WTC11 (cell line): ENCODE results near the gene IGSF11. TPM values are rescaled to one million over a fixed set of nuclear protein-coding genes. Genes with fewer than 3 reads are reported as not detected.

ENCODE experiments used
- ATAC-seq: fragments of 200-7000 bp; cut with Tn5 transposase; 2 replicates; pipeline ENCODE4 v1.10.0; 2021; ENCODE audit warnings: mild to moderate bottlenecking, moderate library complexity
- CTCF ChIA-PET: fragments of 300-600 bp; sonication (Branson Sonifier 250); formaldehyde crosslinking; loops from one replicate; lab custom pipeline; 2021; ENCODE audit warnings: antibody characterized with exemption; lab: Charles Lee
- POLR2A ChIA-PET: fragments of 350-600 bp; sonication (Branson Sonifier 250); formaldehyde crosslinking; loops from one replicate; lab custom pipeline; 2021; ENCODE audit warnings: antibody characterized with exemption; lab: Charles Lee
- DNase-seq: peaks from one replicate; pipeline ENCODE4 v3.0.0; 2021; ENCODE audit warnings: low spot score
- H3K27ac Mint-ChIP-seq: 2 replicates; pipeline ENCODE4 v1.8.0; 2021; ENCODE audit warnings: mixed read lengths
- H3K27me3 Mint-ChIP-seq: 2 replicates; pipeline ENCODE4 v1.8.0; 2021; ENCODE audit warnings: low read depth, mild to moderate bottlenecking, moderate library complexity, mixed read lengths
- H3K36me3 Mint-ChIP-seq: 2 replicates; pipeline ENCODE4 v1.8.0; 2021; ENCODE audit warnings: mixed read lengths
- H3K4me1 Mint-ChIP-seq: 2 replicates; pipeline ENCODE4 v1.8.0; 2022; ENCODE audit warnings: mixed read lengths
- H3K4me3 Mint-ChIP-seq: 2 replicates; pipeline ENCODE4 v1.8.0; 2021; ENCODE audit warnings: mild to moderate bottlenecking, moderate library complexity, mixed read lengths
- H3K9me3 Mint-ChIP-seq: 2 replicates; pipeline ENCODE4 v1.8.0; 2021; ENCODE audit warnings: mixed read lengths
- ATF1 ChIP-seq: sonication (generic); formaldehyde crosslinking; IDR thresholded peaks from 2 replicates; pipeline ENCODE4 v1.8.1; 2023; ENCODE audit warnings: mild to moderate bottlenecking, moderate library complexity, missing genetic modification reagents
- EMX1 ChIP-seq: fragments of 250-450 bp; sonication (Bioruptor Pico); IDR thresholded peaks from 2 replicates; pipeline ENCODE4 v1.8.0; 2021; ENCODE audit warnings: mild to moderate bottlenecking
- GRHL2 ChIP-seq: fragments of 250-450 bp; sonication (Bioruptor Pico); IDR thresholded peaks from 2 replicates; pipeline ENCODE4 v1.8.0; 2022; ENCODE audit warnings: mild to moderate bottlenecking, moderate library complexity; ENCODE audit not compliant: insufficient replicate concordance, severe bottlenecking
- IRF2 ChIP-seq: sonication (generic); formaldehyde crosslinking; IDR thresholded peaks from 2 replicates; pipeline ENCODE4 v1.8.0; 2022; ENCODE audit warnings: low read depth, missing genetic modification reagents, borderline replicate concordance
- MAX ChIP-seq: sonication (generic); formaldehyde crosslinking; IDR thresholded peaks from 2 replicates; pipeline ENCODE4 v1.8.0; 2022; ENCODE audit warnings: mild to moderate bottlenecking, missing genetic modification reagents
- MYBL2 ChIP-seq: sonication (generic); formaldehyde crosslinking; IDR thresholded peaks from 2 replicates; pipeline ENCODE4 v1.8.1; 2023; ENCODE audit warnings: mild to moderate bottlenecking, moderate library complexity, missing genetic modification reagents
- NFE2L1 ChIP-seq: sonication (generic); formaldehyde crosslinking; IDR thresholded peaks from 2 replicates; pipeline ENCODE4 v1.8.1; 2023; ENCODE audit warnings: missing genetic modification reagents
- NR1H2 ChIP-seq: sonication (generic); formaldehyde crosslinking; IDR thresholded peaks from 2 replicates; pipeline ENCODE4 v1.9.0; 2021; ENCODE audit warnings: mild to moderate bottlenecking, moderate library complexity, missing genetic modification reagents
- NR3C1 ChIP-seq: sonication (generic); formaldehyde crosslinking; conservative IDR thresholded peaks from 2 replicates; pipeline ENCODE4 v1.8.1; 2023; ENCODE audit warnings: low read depth, mild to moderate bottlenecking, missing genetic modification reagents
- PRDM15 ChIP-seq: sonication (generic); formaldehyde crosslinking; IDR thresholded peaks from 2 replicates; pipeline ENCODE4 v1.8.0; 2022; ENCODE audit warnings: missing genetic modification reagents
- RORB ChIP-seq: fragments of 250-450 bp; sonication (Bioruptor Pico); IDR thresholded peaks from 2 replicates; pipeline ENCODE4 v1.9.0; 2021; ENCODE audit warnings: mild to moderate bottlenecking
- TEAD1 ChIP-seq: sonication (generic); formaldehyde crosslinking; IDR thresholded peaks from 2 replicates; pipeline ENCODE4 v1.8.0; 2022; ENCODE audit warnings: mild to moderate bottlenecking, missing genetic modification reagents
- USF1 ChIP-seq: sonication (generic); formaldehyde crosslinking; IDR thresholded peaks from 2 replicates; pipeline ENCODE4 v1.8.0; 2022; ENCODE audit warnings: mild to moderate bottlenecking, missing genetic modification reagents
- ZNF121 ChIP-seq: sonication (generic); formaldehyde crosslinking; IDR thresholded peaks from 2 replicates; pipeline ENCODE4 v1.8.0; 2023; ENCODE audit warnings: missing genetic modification reagents
- ZNF219 ChIP-seq: sonication (generic); formaldehyde crosslinking; IDR thresholded peaks from 2 replicates; pipeline ENCODE4 v1.8.0; 2023; ENCODE audit warnings: missing genetic modification reagents, mild to moderate bottlenecking, borderline replicate concordance
- ZNF423 ChIP-seq: fragments of 250-450 bp; sonication (Bioruptor Pico); IDR thresholded peaks from 2 replicates; pipeline ENCODE4 v2.1.2; 2022; ENCODE audit warnings: mild to moderate bottlenecking, moderate library complexity
- ZNF532 ChIP-seq: fragments of 250-450 bp; sonication (Bioruptor Pico); IDR thresholded peaks from 2 replicates; pipeline ENCODE4 v1.9.0; 2021; ENCODE audit warnings: mild to moderate bottlenecking, borderline replicate concordance
- ZSCAN18 ChIP-seq: fragments of 250-450 bp; sonication (Bioruptor Pico); IDR thresholded peaks from 2 replicates; pipeline ENCODE4 v2.1.2; 2022; ENCODE audit warnings: mild to moderate bottlenecking, moderate library complexity
- total RNA-seq: library from RNA; stranded (reverse); gene quantifications from 3 replicates; pipeline ENCODE4 v1.2.3, GENCODE V29; 2021
- TF ChIP-seq, protein P1 (sequence below): sonication (generic); formaldehyde crosslinking; IDR thresholded peaks from 2 replicates; pipeline ENCODE4 v1.8.1; 2022; ENCODE audit warnings: low read depth, mild to moderate bottlenecking, moderate library complexity, missing genetic modification reagents, borderline replicate concordance
- TF ChIP-seq, protein P2 (sequence below): sonication (generic); formaldehyde crosslinking; IDR thresholded peaks from 2 replicates; pipeline ENCODE4 v1.8.1; 2022; ENCODE audit warnings: low read depth, missing genetic modification reagents, borderline replicate concordance

Gene IGSF11
- total RNA-seq, 1 experiment from 2014 or later: 1.6 TPM

DNA sequence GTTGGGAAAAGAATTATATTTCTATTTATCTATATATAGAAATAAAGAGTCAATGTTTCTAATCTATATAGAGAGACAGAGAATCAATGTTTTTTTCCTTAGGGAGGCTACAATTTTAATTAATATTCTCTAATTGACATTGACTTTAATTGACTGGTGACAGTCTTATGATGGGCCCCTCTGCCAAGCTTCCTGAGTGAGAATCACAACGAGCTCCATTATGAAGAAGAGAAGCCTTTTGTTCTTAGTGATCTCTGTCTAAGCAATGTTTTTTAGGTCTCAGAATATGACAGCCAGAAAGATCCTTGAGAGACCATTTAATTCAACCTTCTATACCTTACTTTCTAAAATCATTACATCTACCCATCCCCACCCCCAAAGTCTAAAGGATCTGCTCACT lies 70.9 kb downstream of the IGSF11 start (continued):
- TF ChIP-seq PRDM15 (CRISPR knock-in tag) (no peak), NR3C1 (CRISPR knock-in tag) (no peak), ZNF219 (no peak), GRHL2 (CRISPR knock-in tag) (no peak), ZNF121 (CRISPR knock-in tag) (no peak)

- TF ChIP-seq NR1H2 (CRISPR knock-in tag) (no peak), ZSCAN18 (CRISPR knock-in tag) (no peak), RORB (no peak), USF1 (no peak), NFE2L1 (no peak), ATF1 (CRISPR knock-in tag) (no peak), ZNF423 (CRISPR knock-in tag) (no peak), IRF2 (no peak), TEAD1 (CRISPR knock-in tag) (no peak), MYBL2 (CRISPR knock-in tag) (no peak)
- TF ChIP-seq, protein P1, sequence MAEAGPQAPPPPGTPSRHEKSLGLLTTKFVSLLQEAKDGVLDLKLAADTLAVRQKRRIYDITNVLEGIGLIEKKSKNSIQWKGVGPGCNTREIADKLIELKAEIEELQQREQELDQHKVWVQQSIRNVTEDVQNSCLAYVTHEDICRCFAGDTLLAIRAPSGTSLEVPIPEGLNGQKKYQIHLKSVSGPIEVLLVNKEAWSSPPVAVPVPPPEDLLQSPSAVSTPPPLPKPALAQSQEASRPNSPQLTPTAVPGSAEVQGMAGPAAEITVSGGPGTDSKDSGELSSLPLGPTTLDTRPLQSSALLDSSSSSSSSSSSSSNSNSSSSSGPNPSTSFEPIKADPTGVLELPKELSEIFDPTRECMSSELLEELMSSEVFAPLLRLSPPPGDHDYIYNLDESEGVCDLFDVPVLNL (CRISPR knock-in tag): no peak
- TF ChIP-seq, all 79 proteins: peak for 0
- Mint-ChIP-seq H3K4me1 (peaks cover 9% of the 10 kb centered on the region), H3K9me3 (peaks cover 6% of the 10 kb centered on the region), H3K27me3 (no peaks in the 10 kb centered on the region), H3K36me3 (peaks cover 5% of the 10 kb centered on the region), H3K4me3 (no peak overlapping the region), H3K27ac (no peak overlapping the region)
- ATAC-seq (no peak), DNase-seq (no peak)
- CTCF ChIA-PET: no interaction called here
- POLR2A ChIA-PET: no interaction called here
These were observed 73.7 kb downstream of the IGSF11 start for GRCh38 chr3:118960876-118961450.

- POLR2A ChIA-PET: interaction anchor here (0.6 kb wide), 1 partner anchor 139 kb away, joined by 6 read pairs; no protein-coding TSS in a partner anchor
- Mint-ChIP-seq H3K27me3 (no peaks in the 10 kb centered on the region), H3K27ac (no peak overlapping the region), H3K4me3 (no peak overlapping the region), H3K36me3 (peaks cover 16% of the 10 kb centered on the region), H3K9me3 (peaks cover 30% of the 10 kb centered on the region), H3K4me1 (no peaks in the 10 kb centered on the region)
- DNase-seq: no peak
- CTCF ChIA-PET: no interaction called here
- no peak for ATAC-seq
- TF ChIP-seq EMX1 (CRISPR knock-in tag) (no peak), GRHL2 (CRISPR knock-in tag) (no peak), NFE2L1 (no peak), NR3C1 (CRISPR knock-in tag) (no peak), ZNF532 (CRISPR knock-in tag) (no peak), MAX (no peak)
- TF ChIP-seq, protein P2, sequence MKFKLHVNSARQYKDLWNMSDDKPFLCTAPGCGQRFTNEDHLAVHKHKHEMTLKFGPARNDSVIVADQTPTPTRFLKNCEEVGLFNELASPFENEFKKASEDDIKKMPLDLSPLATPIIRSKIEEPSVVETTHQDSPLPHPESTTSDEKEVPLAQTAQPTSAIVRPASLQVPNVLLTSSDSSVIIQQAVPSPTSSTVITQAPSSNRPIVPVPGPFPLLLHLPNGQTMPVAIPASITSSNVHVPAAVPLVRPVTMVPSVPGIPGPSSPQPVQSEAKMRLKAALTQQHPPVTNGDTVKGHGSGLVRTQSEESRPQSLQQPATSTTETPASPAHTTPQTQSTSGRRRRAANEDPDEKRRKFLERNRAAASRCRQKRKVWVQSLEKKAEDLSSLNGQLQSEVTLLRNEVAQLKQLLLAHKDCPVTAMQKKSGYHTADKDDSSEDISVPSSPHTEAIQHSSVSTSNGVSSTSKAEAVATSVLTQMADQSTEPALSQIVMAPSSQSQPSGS (CRISPR knock-in tag): no peak
These were observed 78.6 kb downstream of the IGSF11 start for GRCh38 chr3:118955914-118956556.
